Upper lobe of right lung (tissue), 1 donor: ENCODE measurements around the gene NTM. TPM values are rescaled to one million over a fixed set of nuclear protein-coding genes. Genes with fewer than 3 reads are reported as not detected.
A peak's percentile ranks its signal among the peaks of the same experiment; 100 is the strongest.

Source experiments
- ATAC-seq: fragments of 200-7000 bp; cut with Tn5 transposase; one replicate; pipeline ENCODE4 v1.9.1; 2020; ENCODE audit warnings: mild to moderate bottlenecking, moderate library complexity
- DNase-seq: peaks from one replicate; pipeline ENCODE4 v3.0.0-alpha.2; 2020
- H3K27ac ChIP-seq: fragments of 200-600 bp; one replicate; pipeline ENCODE4 v1.8.0; 2022
- H3K27me3 ChIP-seq: fragments of 200-600 bp; one replicate; pipeline ENCODE4 v1.8.0; 2022; ENCODE audit warnings: mild to moderate bottlenecking
- H3K36me3 ChIP-seq: fragments of 200-600 bp; one replicate; pipeline ENCODE4 v1.8.0; 2022
- H3K4me1 ChIP-seq: fragments of 200-600 bp; one replicate; pipeline ENCODE4 v1.8.0; 2022
- H3K4me3 ChIP-seq: fragments of 200-600 bp; one replicate; pipeline ENCODE4 v1.8.0; 2022; ENCODE audit warnings: mild to moderate bottlenecking
- H3K9me3 ChIP-seq: fragments of 200-600 bp; one replicate; pipeline ENCODE4 v1.8.0; 2022
- CTCF ChIP-seq: fragments of 200-600 bp; IDR thresholded peaks from one replicate; pipeline ENCODE4 v1.8.0; 2022; ENCODE audit warnings: antibody characterized with exemption
- intact Hi-C: fragments of 100-400 bp; cut with DNase I; formaldehyde crosslinking; loops from one replicate; pipeline ENCODE4 v1.11.0; 2022
- total RNA-seq: library from RNA; stranded (reverse); fragmentation: NEBNext Ultra II Directional; extraction: Animal tissue kit (Norgen Biotek cat#: 25700); gene quantifications from one replicate; pipeline ENCODE4 v1.2.1, GENCODE V29; 2021
- donor health status: DM: no; HTN: yes; CAD: no; lungs with severe emphysema.

The NTM gene
- total RNA-seq, 1 donor from 2014 or later: 3.7 TPM

- Histone ChIP-seq H3K4me1 (no peaks in the 10 kb centered on the region), H3K9me3 (no peaks in the 10 kb centered on the region), H3K4me3 (no peak overlapping the region), H3K27me3 (no peaks in the 10 kb centered on the region), H3K27ac (no peak overlapping the region), H3K36me3 (no peaks in the 10 kb centered on the region)
- TF ChIP-seq CTCF: no peak
- ATAC-seq: no peak
- DNase-seq: no peak
- intact Hi-C loops: no loop called here
Observed at GRCh38 chr11:132263875-132264274, 893.5 kb downstream of the NTM start.

GRCh38 chr11:132264616-132265015, 894.2 kb downstream of the NTM start:
- TF ChIP-seq CTCF: no peak
- intact Hi-C loops: no loop called here
- no peaks in the 10 kb centered on the region for H3K9me3 ChIP-seq
- ATAC-seq: no peak
- H3K36me3 ChIP-seq: no peaks in the 10 kb centered on the region
- no peaks in the 10 kb centered on the region for H3K4me1 ChIP-seq
- H3K4me3 ChIP-seq: no peak overlapping the region
- no peak for DNase-seq
- no peak overlapping the region for H3K27ac ChIP-seq
- H3K27me3 ChIP-seq: no peaks in the 10 kb centered on the region

- DNase-seq (no peak), ATAC-seq (peak; percentile 43)
- no peaks in the 10 kb centered on the region for H3K27me3 ChIP-seq
- no peaks in the 10 kb centered on the region for H3K4me1 ChIP-seq
- peak; percentile 42 for TF ChIP-seq CTCF
- no peaks in the 10 kb centered on the region for H3K36me3 ChIP-seq
- no peak overlapping the region for H3K4me3 ChIP-seq
- intact Hi-C loops: no loop called here
- H3K9me3 ChIP-seq: no peaks in the 10 kb centered on the region
- no peak overlapping the region for H3K27ac ChIP-seq
Observed at GRCh38 chr11:132278801-132279574, 908.6 kb downstream of the NTM start.

GRCh38 chr11:132284048-132284447, 913.6 kb downstream of the NTM start:
- TF ChIP-seq CTCF: no peak
- H3K27me3 ChIP-seq: no peaks in the 10 kb centered on the region
- no peak overlapping the region for H3K4me3 ChIP-seq
- no peak overlapping the region for H3K27ac ChIP-seq
- DNase-seq: no peak
- ATAC-seq: no peak
- no peaks in the 10 kb centered on the region for H3K9me3 ChIP-seq
- intact Hi-C loops: no loop called here
- H3K36me3 ChIP-seq: no peaks in the 10 kb centered on the region
- no peaks in the 10 kb centered on the region for H3K4me1 ChIP-seq

- intact Hi-C loops: no loop called here
- DNase-seq: no peak
- Histone ChIP-seq H3K36me3 (no peaks in the 10 kb centered on the region), H3K4me1 (no peaks in the 10 kb centered on the region), H3K27ac (no peak overlapping the region), H3K9me3 (no peaks in the 10 kb centered on the region), H3K27me3 (no peaks in the 10 kb centered on the region), H3K4me3 (no peak overlapping the region)
- no peak for TF ChIP-seq CTCF
- no peak for ATAC-seq
Observed at GRCh38 chr11:132284611-132285010, 914.2 kb downstream of the NTM start.
